SU-DHL-6 (cell line): ENCODE results near the gene U2AF1L4.

ENCODE experiments used
- H2AFZ ChIP-seq: fragments of 200-600 bp; sonication (generic); 2 replicates; pipeline ENCODE4 v1.6.1; 2014; ENCODE audit warnings: low read depth, mild to moderate bottlenecking, moderate library complexity, mixed read lengths, antibody characterized with exemption, low read length; ENCODE audit not compliant: severe bottlenecking
- H3F3A ChIP-seq: fragments of 200-600 bp; shearing (Covaris generic); 2 replicates; pipeline ENCODE4 v1.6.0; 2016; ENCODE audit warnings: antibody characterized with exemption, mild to moderate bottlenecking; ENCODE audit not compliant: insufficient read depth
- H3K27ac ChIP-seq: fragments of 200-600 bp; sonication (generic); 2 replicates; pipeline ENCODE4 v1.5.1; 2016; ENCODE audit warnings: low read depth, mild to moderate bottlenecking, low read length, moderate library complexity, mixed read lengths
- H3K27me3 ChIP-seq: fragments of 200-600 bp; sonication (generic), shearing (Covaris generic); 2 replicates; pipeline ENCODE4 v1.6.0; 2014; ENCODE audit warnings: mild to moderate bottlenecking, low read length
- H3K36me3 ChIP-seq: fragments of 200-600 bp; sonication (generic); 2 replicates; pipeline ENCODE4 v1.6.1; 2014; ENCODE audit warnings: mild to moderate bottlenecking, low read length, mixed read lengths
- H3K4me2 ChIP-seq: fragments of 300-600, 200-600 bp; shearing (Covaris generic), sonication (generic); 2 replicates; pipeline ENCODE4 v1.6.0; 2014; ENCODE audit warnings: low read length, low read depth, mild to moderate bottlenecking; ENCODE audit not compliant: poor library complexity, severe bottlenecking
- H3K4me3 ChIP-seq: fragments of 200-600 bp; sonication (generic); 2 replicates; pipeline ENCODE4 v1.5.1; 2014; ENCODE audit warnings: antibody characterized with exemption, low read length, mild to moderate bottlenecking, mixed read lengths; ENCODE audit not compliant: insufficient read depth, poor library complexity, severe bottlenecking
- H3K79me2 ChIP-seq: fragments of 200-600 bp; sonication (generic); 2 replicates; pipeline ENCODE4 v1.6.1; 2014; ENCODE audit warnings: mild to moderate bottlenecking, low read length, moderate library complexity; ENCODE audit not compliant: insufficient read depth
- H3K9ac ChIP-seq: fragments of 200-600 bp; sonication (generic); 2 replicates; pipeline ENCODE4 v1.7.0; 2014; ENCODE audit warnings: mild to moderate bottlenecking, low read length
- H3K9me2 ChIP-seq: fragments of 200-600 bp; sonication (generic); replicated peaks from 2 replicates; pipeline ENCODE4 v1.6.1; 2014; ENCODE audit warnings: low read length; ENCODE audit not compliant: insufficient read depth
- H3K9me3 ChIP-seq: fragments of 200-600 bp; sonication (generic); 2 replicates; pipeline ENCODE4 v1.6.1; 2014; ENCODE audit warnings: low read length, mixed read lengths; ENCODE audit not compliant: insufficient read depth
- H4K20me1 ChIP-seq: fragments of 200-600 bp; sonication (generic); 2 replicates; pipeline ENCODE4 v1.6.1; 2014; ENCODE audit warnings: low read depth, mild to moderate bottlenecking, antibody characterized with exemption, low read length, moderate library complexity, mixed read lengths
- CTCF ChIP-seq: fragments of 200-600 bp; sonication (generic); IDR thresholded peaks from one replicate; pipeline ENCODE4 v1.5.1; 2017; ENCODE audit warnings: antibody characterized with exemption, mild to moderate bottlenecking, low read length, moderate library complexity; ENCODE audit not compliant: insufficient read depth, poor library complexity, severe bottlenecking
- EZH2phosphoT487 ChIP-seq: fragments of 200-600 bp; sonication (generic), shearing (Covaris generic); conservative IDR thresholded peaks from 2 replicates; pipeline ENCODE4 v1.6.1; 2018; ENCODE audit warnings: mild to moderate bottlenecking, antibody characterized with exemption, low read length, moderate library complexity, mixed read lengths

U2AF1L4 gene

DNA sequence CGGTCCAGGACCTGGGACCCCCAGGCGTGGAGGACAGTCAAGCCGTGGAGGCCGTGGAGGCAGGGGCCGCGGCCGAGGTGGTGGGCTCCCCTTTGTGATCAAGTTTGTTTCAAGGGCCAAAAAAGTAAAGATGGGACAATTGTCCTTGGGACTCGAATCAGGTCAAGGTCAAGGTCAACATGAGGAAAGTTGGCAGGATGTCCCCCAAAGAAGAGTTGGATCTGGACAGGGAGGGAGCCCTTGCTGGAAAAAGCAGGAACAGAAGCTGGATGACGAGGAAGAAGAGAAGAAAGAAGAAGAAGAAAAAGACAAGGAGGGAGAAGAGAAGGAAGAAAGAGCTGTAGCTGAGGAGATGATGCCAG lies 25.1 kb downstream of the U2AF1L4 start:
- H4K20me1 ChIP-seq, result no peaks in the 10 kb centered on the region
- H3K9me2 ChIP-seq, result no peaks in the 10 kb centered on the region
- no peak overlapping the region for H3K4me2 ChIP-seq
- no peak overlapping the region for H3K27ac ChIP-seq
- no peaks in the 10 kb centered on the region for H3K36me3 ChIP-seq
- H3F3A ChIP-seq, result no peaks in the 10 kb centered on the region
- peaks cover 22% of the 10 kb centered on the region for H3K79me2 ChIP-seq
- no peaks in the 10 kb centered on the region for H3K27me3 ChIP-seq
- TF ChIP-seq EZH2phosphoT487 (no peak), CTCF (no peak)
- no peak overlapping the region for H2AFZ ChIP-seq
- H3K4me3 ChIP-seq, result no peak overlapping the region
- no peak overlapping the region for H3K9ac ChIP-seq
- H3K9me3 ChIP-seq, result no peaks in the 10 kb centered on the region

DNA sequence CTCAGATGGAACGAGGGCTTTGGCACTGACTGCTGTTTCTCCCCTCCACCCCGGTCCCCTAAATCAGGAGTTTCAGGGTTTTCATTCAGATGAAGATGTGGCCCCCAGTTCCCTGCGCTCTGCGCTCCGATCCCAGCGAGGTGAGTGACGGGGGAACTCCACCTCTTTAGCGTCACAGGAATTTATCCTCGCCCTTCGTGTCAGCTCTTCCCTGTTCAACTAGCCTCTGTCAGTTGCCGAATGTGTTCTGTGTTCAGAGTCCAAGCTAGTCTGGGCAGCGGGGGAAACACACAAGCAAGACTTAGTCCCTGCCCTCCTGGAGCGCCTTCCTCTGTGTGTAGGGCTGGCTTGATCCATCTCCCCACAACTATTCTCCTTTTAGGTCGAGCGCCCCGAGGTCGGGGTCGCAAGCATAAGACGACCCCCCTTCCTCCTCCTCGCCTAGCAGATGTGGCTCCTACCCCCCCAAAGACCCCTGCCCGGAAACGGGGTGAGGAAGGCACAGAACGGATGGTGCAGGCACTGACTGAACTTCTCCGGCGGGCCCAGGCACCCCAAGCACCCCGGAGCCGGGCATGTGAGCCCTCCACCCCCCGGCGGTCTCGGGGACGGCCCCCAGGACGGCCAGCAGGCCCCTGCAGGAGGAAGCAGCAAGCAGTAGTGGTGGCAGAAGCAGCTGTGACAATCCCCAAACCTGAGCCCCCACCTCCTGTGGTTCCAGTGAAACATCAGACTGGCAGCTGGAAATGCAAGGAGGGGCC lies 25.6 kb downstream of the U2AF1L4 start:
- no peaks in the 10 kb centered on the region for H3K27me3 ChIP-seq
- H3K4me3 ChIP-seq, result peak overlapping the region; percentile 65
- H3K9ac ChIP-seq, result no peak overlapping the region
- H2AFZ ChIP-seq, result no peak overlapping the region
- no peaks in the 10 kb centered on the region for H3K9me3 ChIP-seq
- H3F3A ChIP-seq, result no peaks in the 10 kb centered on the region
- peak overlapping the region; percentile 60 for H3K4me2 ChIP-seq
- H3K9me2 ChIP-seq, result no peaks in the 10 kb centered on the region
- peaks cover 22% of the 10 kb centered on the region for H3K79me2 ChIP-seq
- H4K20me1 ChIP-seq, result no peaks in the 10 kb centered on the region
- no peak overlapping the region for H3K27ac ChIP-seq
- TF ChIP-seq CTCF (no peak), EZH2phosphoT487 (no peak)
- H3K36me3 ChIP-seq, result no peaks in the 10 kb centered on the region

- no peaks in the 10 kb centered on the region for H3K36me3 ChIP-seq
- no peak overlapping the region for H2AFZ ChIP-seq
- H3K27ac ChIP-seq, result peak overlapping the region; percentile 59
- no peaks in the 10 kb centered on the region for H3K9me3 ChIP-seq
- peaks cover 22% of the 10 kb centered on the region for H3K79me2 ChIP-seq
- H3K9me2 ChIP-seq, result no peaks in the 10 kb centered on the region
- no peaks in the 10 kb centered on the region for H3K27me3 ChIP-seq
- TF ChIP-seq EZH2phosphoT487 (no peak), CTCF (no peak)
- peak overlapping the region; percentile 60 for H3K4me2 ChIP-seq
- no peaks in the 10 kb centered on the region for H4K20me1 ChIP-seq
- H3K9ac ChIP-seq, result peak overlapping the region; percentile 69
- peak overlapping the region; percentile 65 for H3K4me3 ChIP-seq
- H3F3A ChIP-seq, result no peaks in the 10 kb centered on the region
These were observed 26.7 kb downstream of the U2AF1L4 start for GRCh38 chr19:35718345-35719041.
